ENCODE results near the gene PRICKLE4. TPM values are rescaled to one million over a fixed set of nuclear protein-coding genes. Genes with fewer than 3 reads are reported as not detected.

Gene PRICKLE4
- total RNA-seq, 1 experiment from 2014 or later = 0.70 TPM

- Histone ChIP-seq H2BK15ac (ENCODE audit: low read depth, low read length) (no peak overlapping the region), H4K8ac (replicated peaks; ENCODE audit: insufficient read length, low read depth, low read length) (no peak overlapping the region), H4K91ac (ENCODE audit: insufficient read length, low read depth, low read length) (no peak overlapping the region), H3K9ac (ENCODE audit: extremely low read depth, insufficient read length, low read length) (no peak overlapping the region), H3K23me2 (ENCODE audit: insufficient read length, low read depth, low read length, poor library complexity, severe bottlenecking) (peaks cover 11% of the 10 kb centered on the region), H2AFZ (ENCODE audit: low read length) (no peak overlapping the region), H3K18ac (ENCODE audit: insufficient read length, low read depth, low read length) (no peak overlapping the region), H4K5ac (ENCODE audit: insufficient read length, low read depth, low read length) (no peak overlapping the region), H2BK120ac (ENCODE audit: low read depth, low read length, poor library complexity, severe bottlenecking) (no peak overlapping the region), H2BK5ac (ENCODE audit: insufficient read length, low read length) (no peak overlapping the region), H2BK12ac (ENCODE audit: insufficient read length, low read depth, low read length) (no peak overlapping the region), H3K4ac (ENCODE audit: low read depth, low read length) (no peak overlapping the region), H4K20me1 (ENCODE audit: control insufficient read depth, insufficient read depth, insufficient read length) (no peaks in the 10 kb centered on the region), H3K14ac (ENCODE audit: insufficient read depth, low read length) (no peak overlapping the region), H3T11ph (ENCODE audit: low read length) (no peak overlapping the region), H3K79me1 (ENCODE audit: insufficient read depth, low read depth, low read length, poor library complexity, severe bottlenecking) (no peaks in the 10 kb centered on the region), H3K27me3 (ENCODE audit: insufficient read depth, low read length) (no peaks in the 10 kb centered on the region), H3K56ac (ENCODE audit: insufficient read length, low read depth, low read length) (no peak overlapping the region), H2BK20ac (ENCODE audit: low read depth, low read length, poor library complexity, severe bottlenecking) (no peak overlapping the region), H3K23ac (ENCODE audit: insufficient read length, low read depth, low read length) (no peak overlapping the region), H3K27ac (ENCODE audit: insufficient read length, low read depth, low read length) (no peak overlapping the region), H3K4me2 (ENCODE audit: insufficient read depth, insufficient read length, low read length) (no peak overlapping the region), H2AK5ac (ENCODE audit: insufficient read length, low read length) (no peak overlapping the region), H3K4me1 (ENCODE audit: insufficient read depth, low read length) (no peaks in the 10 kb centered on the region), H3K79me2 (ENCODE audit: insufficient read depth, low read length) (no peaks in the 10 kb centered on the region), H3K9me3 (ENCODE audit: control insufficient read depth, low read depth, low read length) (no peaks in the 10 kb centered on the region)
- TF ChIP-seq, protein P1, sequence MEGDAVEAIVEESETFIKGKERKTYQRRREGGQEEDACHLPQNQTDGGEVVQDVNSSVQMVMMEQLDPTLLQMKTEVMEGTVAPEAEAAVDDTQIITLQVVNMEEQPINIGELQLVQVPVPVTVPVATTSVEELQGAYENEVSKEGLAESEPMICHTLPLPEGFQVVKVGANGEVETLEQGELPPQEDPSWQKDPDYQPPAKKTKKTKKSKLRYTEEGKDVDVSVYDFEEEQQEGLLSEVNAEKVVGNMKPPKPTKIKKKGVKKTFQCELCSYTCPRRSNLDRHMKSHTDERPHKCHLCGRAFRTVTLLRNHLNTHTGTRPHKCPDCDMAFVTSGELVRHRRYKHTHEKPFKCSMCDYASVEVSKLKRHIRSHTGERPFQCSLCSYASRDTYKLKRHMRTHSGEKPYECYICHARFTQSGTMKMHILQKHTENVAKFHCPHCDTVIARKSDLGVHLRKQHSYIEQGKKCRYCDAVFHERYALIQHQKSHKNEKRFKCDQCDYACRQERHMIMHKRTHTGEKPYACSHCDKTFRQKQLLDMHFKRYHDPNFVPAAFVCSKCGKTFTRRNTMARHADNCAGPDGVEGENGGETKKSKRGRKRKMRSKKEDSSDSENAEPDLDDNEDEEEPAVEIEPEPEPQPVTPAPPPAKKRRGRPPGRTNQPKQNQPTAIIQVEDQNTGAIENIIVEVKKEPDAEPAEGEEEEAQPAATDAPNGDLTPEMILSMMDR (conservative IDR thresholded peaks at IDR 0.05) = no peak
- Mint-ChIP-seq H3K4me3 (no peak overlapping the region), H3K4me1 (peaks cover 7 to 8% of the 10 kb centered on the region in 2 experiments), H3K9me3 (no peaks in the 10 kb centered on the region), H3K36me3 (ENCODE audit: insufficient read depth in 1 of 3, low read depth in 3 of 3) (peaks cover 14 to 34% (median 34%) of the 10 kb centered on the region in 3 experiments; a peak in 6 of 7 replicates), H3K27ac (no peak overlapping the region), H3K27me3 (ENCODE audit: low read depth) (peaks cover 4% of the 10 kb centered on the region; the same call in 1 of the 2 replicates)
- no CpG with 5 or more reads among the region's 13 CpGs for whole genome bisulfite sequencing (ENCODE audit: extremely low coverage, insufficient read length, low lambda C conversion rate)
- DNase-seq = no peak
Observed at GRCh38 chr6:41775293-41775882, 5.2 kb upstream of the PRICKLE4 start.
